PC-3 (cell line): ENCODE results near the gene PSMA3. TPM values are rescaled to one million over a fixed set of nuclear protein-coding genes. Genes with fewer than 3 reads are reported as not detected.

ENCODE experiments used
- total RNA-seq: library from RNA; depleted of rRNA; stranded (reverse); fragments of >200 nt; gene quantifications from 2 replicates; pipeline ENCODE4 v1.2.3, GENCODE V29; 2014; rRNA removed

The PSMA3 gene
- total RNA-seq, 1 experiment from 2014 or later = 669 TPM

Other genes starting within 250 kb of the PSMA3 start
- 2.6 and 3.3 TPM in 2 replicates for gene ARMH4, start 92.6 kb upstream of the PSMA3 start, total RNA-seq
- 118 and 126 TPM in 2 replicates for gene ACTR10, start 44.7 kb upstream of the PSMA3 start, total RNA-seq
- gene ARID4A, start 53.7 kb downstream of the PSMA3 start, total RNA-seq = 7.3 and 11.3 TPM in 2 replicates
- not detected in 2 replicates for gene TOMM20L, start 151.1 kb downstream of the PSMA3 start, total RNA-seq
- gene TIMM9, start 182.7 kb downstream of the PSMA3 start, total RNA-seq = 105 and 155 TPM in 2 replicates
- 50.3 and 50.8 TPM in 2 replicates for gene KIAA0586, start 182.9 kb downstream of the PSMA3 start, total RNA-seq